ENCODE measurements around the gene ADAMTS16.

The ADAMTS16 gene

GRCh38 chr5:5140479-5141338, 579 bp downstream of the ADAMTS16 start:
- no peaks in the 10 kb centered on the region for H3K36me3 ChIP-seq (replicated peaks)
- in situ Hi-C loops (cut with HindIII; ENCODE audit: low pct_ligation_motif_present, low sequenced_read_pairs), result no loop called here
- H3K27me3 ChIP-seq (replicated peaks), result peaks cover 19% of the 10 kb centered on the region
- H3K27ac ChIP-seq, result no peak overlapping the region
- H3K4me3 ChIP-seq (ENCODE audit: low read depth, low read length), result peak overlapping the region; percentile 50
- no peak for TF ChIP-seq CTCF (IDR thresholded peaks at IDR 0.05; ENCODE audit: low read depth, low read length, missing control alignments)
- no peak for DNase-seq

DNA sequence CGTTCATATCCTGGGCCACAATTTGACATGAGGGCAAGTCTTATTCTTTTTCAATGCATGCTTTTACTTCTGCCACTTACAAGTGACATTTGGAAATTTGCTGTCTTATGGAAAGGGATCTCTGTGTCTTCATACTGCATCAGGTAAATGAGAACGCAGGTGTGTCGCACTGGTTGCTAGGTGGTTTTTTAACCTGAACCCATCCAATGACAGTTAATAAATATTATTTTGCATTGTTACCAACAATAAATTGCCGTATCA, 1.1 kb downstream of the ADAMTS16 start:
- Histone ChIP-seq H3K27ac (no peak overlapping the region), H3K27me3 (replicated peaks) (peaks cover 19% of the 10 kb centered on the region), H3K4me3 (ENCODE audit: low read depth, low read length) (peak overlapping the region; percentile 50), H3K36me3 (replicated peaks) (no peaks in the 10 kb centered on the region)
- no peak for DNase-seq
- in situ Hi-C loops (cut with HindIII; ENCODE audit: low pct_ligation_motif_present, low sequenced_read_pairs), result no loop called here
- TF ChIP-seq CTCF (IDR thresholded peaks at IDR 0.05; ENCODE audit: low read depth, low read length, missing control alignments), result no peak

DNA sequence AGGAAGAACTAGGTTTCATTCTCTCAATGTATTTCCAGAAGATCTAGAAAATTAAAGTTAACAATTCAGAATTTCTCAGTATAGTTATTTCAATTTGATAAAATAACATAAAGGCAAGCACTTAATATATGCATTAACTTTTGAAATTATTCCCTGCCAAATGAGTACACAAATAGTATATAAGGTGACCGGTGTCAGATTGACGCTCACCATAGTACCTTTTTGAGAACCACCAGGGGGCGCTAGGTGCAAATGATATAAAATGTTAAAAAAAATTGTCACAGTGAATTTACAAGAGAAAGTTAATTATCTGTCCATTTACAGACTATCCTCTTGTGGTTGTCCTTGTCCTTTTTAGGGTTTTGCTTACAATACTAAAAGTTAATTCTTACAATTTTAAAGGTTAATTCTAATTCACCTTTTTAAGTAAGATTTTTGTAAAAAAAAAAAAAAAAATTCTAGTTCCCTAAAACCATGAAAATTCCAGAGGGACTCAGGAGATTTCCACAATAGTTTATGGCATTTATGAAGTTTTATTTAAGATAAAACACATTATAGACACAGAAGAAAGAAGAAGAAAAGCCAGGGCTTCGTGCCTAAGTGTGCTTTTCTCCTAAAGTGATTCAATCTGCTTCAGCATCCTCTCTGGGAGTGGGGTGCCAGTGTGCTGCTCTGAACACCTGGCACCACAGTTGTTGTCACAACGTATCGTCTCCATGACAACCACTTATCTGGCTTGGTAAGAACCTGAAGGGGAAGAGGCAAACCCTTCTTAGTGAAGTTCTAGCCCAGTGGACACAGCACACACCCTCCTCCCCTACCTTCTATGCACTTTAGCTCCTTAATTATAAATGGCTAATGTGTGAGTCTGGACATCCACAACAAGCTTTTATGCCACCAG, 1.7 kb downstream of the ADAMTS16 start:
- Histone ChIP-seq H3K27ac (no peak overlapping the region), H3K36me3 (replicated peaks) (no peaks in the 10 kb centered on the region), H3K27me3 (replicated peaks) (peaks cover 19% of the 10 kb centered on the region), H3K4me3 (ENCODE audit: low read depth, low read length) (peak overlapping the region; percentile 50)
- TF ChIP-seq CTCF (IDR thresholded peaks at IDR 0.05; ENCODE audit: low read depth, low read length, missing control alignments), result peak; percentile 59
- peak; percentile 52 for DNase-seq
- in situ Hi-C loops (cut with HindIII; ENCODE audit: low pct_ligation_motif_present, low sequenced_read_pairs), result no loop called here

DNA sequence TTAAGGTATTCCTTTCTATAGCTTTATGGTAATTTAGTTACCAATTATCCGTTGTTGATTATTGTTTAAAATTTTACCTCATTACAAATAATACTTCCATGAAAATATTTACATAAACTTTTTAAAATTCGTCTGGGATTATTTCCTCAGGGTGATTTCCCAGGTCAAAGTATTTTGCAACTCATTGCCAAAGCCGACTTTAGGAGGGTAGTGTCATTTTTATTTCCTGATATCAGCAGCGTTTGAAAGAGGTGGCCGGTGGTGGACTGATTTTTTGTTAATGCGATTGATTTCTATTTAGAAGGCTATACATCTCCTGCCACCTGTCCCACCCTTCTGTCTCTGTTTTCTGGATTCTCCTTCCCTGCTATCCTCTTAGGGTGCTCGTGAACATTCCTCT, 4.3 kb downstream of the ADAMTS16 start:
- TF ChIP-seq CTCF (IDR thresholded peaks at IDR 0.05; ENCODE audit: low read depth, low read length, missing control alignments), result no peak
- no peak for DNase-seq
- H3K4me3 ChIP-seq (ENCODE audit: low read depth, low read length), result no peak overlapping the region
- H3K27ac ChIP-seq, result no peak overlapping the region
- H3K36me3 ChIP-seq (replicated peaks), result no peaks in the 10 kb centered on the region
- in situ Hi-C loops (cut with HindIII; ENCODE audit: low pct_ligation_motif_present, low sequenced_read_pairs), result no loop called here
- peaks cover 15% of the 10 kb centered on the region for H3K27me3 ChIP-seq (replicated peaks)

DNA sequence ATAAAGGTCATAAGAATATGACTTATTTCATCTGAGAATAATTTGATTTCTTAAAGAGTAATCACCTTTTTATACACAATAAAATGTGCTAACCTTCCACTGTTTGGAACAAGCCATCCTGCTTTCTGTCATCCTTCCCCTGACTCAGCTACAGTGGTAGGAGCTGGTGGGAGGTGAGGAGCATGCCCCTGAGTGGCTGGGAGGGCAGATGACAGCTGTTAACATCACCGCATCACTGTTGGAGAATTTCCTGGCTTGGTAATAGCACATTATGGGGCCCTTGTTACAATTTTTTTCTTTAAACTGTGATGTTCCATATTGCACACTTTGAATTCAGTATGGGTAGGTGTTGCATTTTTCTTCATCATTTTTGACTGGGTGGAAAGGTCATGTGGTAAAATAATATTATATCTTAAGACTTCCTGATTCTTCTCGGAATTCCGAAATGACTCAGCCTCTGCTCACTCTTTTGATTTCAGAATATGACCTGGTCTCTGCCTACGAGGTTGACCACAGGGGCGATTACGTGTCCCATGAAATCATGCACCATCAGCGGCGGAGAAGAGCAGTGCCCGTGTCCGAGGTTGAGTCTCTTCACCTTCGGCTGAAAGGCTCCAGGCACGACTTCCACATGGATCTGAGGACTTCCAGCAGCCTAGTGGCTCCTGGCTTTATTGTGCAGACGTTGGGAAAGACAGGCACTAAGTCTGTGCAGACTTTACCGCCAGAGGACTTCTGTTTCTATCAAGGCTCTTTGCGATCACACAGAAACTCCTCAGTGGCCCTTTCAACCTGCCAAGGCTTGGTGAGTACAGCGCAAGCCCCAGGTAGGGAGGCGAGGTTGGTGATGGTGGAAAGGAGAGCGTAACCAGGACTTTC, 5.8 kb downstream of the ADAMTS16 start:
- in situ Hi-C loops (cut with HindIII; ENCODE audit: low pct_ligation_motif_present, low sequenced_read_pairs), result no loop called here
- peak overlapping the region; percentile 93 for H3K27ac ChIP-seq
- peak; percentile 91 for DNase-seq
- H3K27me3 ChIP-seq (replicated peaks), result peaks cover 4% of the 10 kb centered on the region
- peak overlapping the region; percentile 22 for H3K4me3 ChIP-seq (ENCODE audit: low read depth, low read length)
- TF ChIP-seq CTCF (IDR thresholded peaks at IDR 0.05; ENCODE audit: low read depth, low read length, missing control alignments), result no peak
- no peaks in the 10 kb centered on the region for H3K36me3 ChIP-seq (replicated peaks)
